Chondrocyte (in vitro differentiated cells): ENCODE data around the gene MAFG. TPM values are rescaled to one million over a fixed set of nuclear protein-coding genes. Genes with fewer than 3 reads are reported as not detected.
A peak's percentile ranks its signal among the peaks of the same experiment; 100 is the strongest.
"Not testable (repeated sequence)": the region's sequence is repeated elsewhere in the genome, so short reads cannot be mapped to it uniquely, and the experiment has no call there.

Experiments used
- DNase-seq: peaks from one replicate; pipeline ENCODE4 v3.0.0; 2021; ENCODE audit warnings: mixed read lengths, low spot score
- H3K27ac Mint-ChIP-seq: one replicate; pipeline ENCODE4 v1.8.0; 2021; ENCODE audit warnings: mild to moderate bottlenecking, moderate library complexity, mixed read lengths; ENCODE audit not compliant: unreplicated experiment
- H3K27me3 Mint-ChIP-seq: 2 replicates; pipeline ENCODE4 v1.8.0; 2021; ENCODE audit warnings: low read depth, mixed read lengths
- H3K36me3 Mint-ChIP-seq: 2 replicates; pipeline ENCODE4 v1.8.0; 2021; ENCODE audit warnings: low read depth, mixed read lengths
- H3K4me1 Mint-ChIP-seq: 2 replicates; pipeline ENCODE4 v1.8.0; 2021; ENCODE audit warnings: low read depth, mild to moderate bottlenecking, mixed read lengths
- H3K4me3 Mint-ChIP-seq: one replicate; pipeline ENCODE4 v1.8.0; 2021; ENCODE audit warnings: mild to moderate bottlenecking, moderate library complexity, mixed read lengths; ENCODE audit not compliant: unreplicated experiment
- H3K9me3 Mint-ChIP-seq: 2 replicates; pipeline ENCODE4 v1.8.0; 2021; ENCODE audit warnings: low read depth, mixed read lengths
- CTCF ChIP-seq: fragments of 200-600 bp; sonication (generic); IDR thresholded peaks from 2 replicates; pipeline ENCODE4 v1.5.0; 2021; ENCODE audit warnings: antibody characterized with exemption, mild to moderate bottlenecking, moderate library complexity
- total RNA-seq: library from RNA; stranded (reverse); gene quantifications from 3 replicates; pipeline ENCODE4 v1.2.1, GENCODE V29; 2021

Gene MAFG
- total RNA-seq, 1 donor from 2014 or later = 38.1 TPM

- H3K36me3 Mint-ChIP-seq = peaks cover 8% of the 10 kb centered on the region
- no peak overlapping the region for H3K4me3 Mint-ChIP-seq
- H3K27me3 Mint-ChIP-seq = no peaks in the 10 kb centered on the region
- no peak for TF ChIP-seq CTCF
- no peak for DNase-seq
- H3K27ac Mint-ChIP-seq = peak overlapping the region; percentile 49
- no peaks in the 10 kb centered on the region for H3K9me3 Mint-ChIP-seq
- peaks cover 50% of the 10 kb centered on the region for H3K4me1 Mint-ChIP-seq
Measured at GRCh38 chr17:81921996-81922565, 5.5 kb downstream of the MAFG start.

- no peaks in the 10 kb centered on the region for H3K27me3 Mint-ChIP-seq
- no peak overlapping the region for H3K27ac Mint-ChIP-seq
- no peak overlapping the region for H3K4me3 Mint-ChIP-seq
- no peak for DNase-seq
- peaks cover 56% of the 10 kb centered on the region for H3K4me1 Mint-ChIP-seq
- H3K36me3 Mint-ChIP-seq = peaks cover 8% of the 10 kb centered on the region
- H3K9me3 Mint-ChIP-seq = no peaks in the 10 kb centered on the region
- TF ChIP-seq CTCF = no peak
Measured at GRCh38 chr17:81921537-81921862, 6.0 kb downstream of the MAFG start.

GRCh38 chr17:81920612-81921536, 6.7 kb downstream of the MAFG start:
- H3K27ac Mint-ChIP-seq = no peak overlapping the region
- peaks cover 8% of the 10 kb centered on the region for H3K36me3 Mint-ChIP-seq
- DNase-seq = no peak

GRCh38 chr17:81918832-81919545, 8.5 kb downstream of the MAFG start:
- TF ChIP-seq CTCF = no peak
- no peak overlapping the region for H3K4me3 Mint-ChIP-seq
- H3K36me3 Mint-ChIP-seq = peaks cover 13% of the 10 kb centered on the region
- H3K27me3 Mint-ChIP-seq = no peaks in the 10 kb centered on the region
- peak overlapping the region; percentile 68 for H3K27ac Mint-ChIP-seq
- H3K9me3 Mint-ChIP-seq = no peaks in the 10 kb centered on the region
- DNase-seq = no peak
- peaks cover 42% of the 10 kb centered on the region for H3K4me1 Mint-ChIP-seq

More at GRCh38 chr17:81920612-81921536, 6.7 kb downstream of the MAFG start:
- no peak for TF ChIP-seq CTCF
- no peaks in the 10 kb centered on the region for H3K9me3 Mint-ChIP-seq
- H3K27me3 Mint-ChIP-seq = no peaks in the 10 kb centered on the region
- no peak overlapping the region for H3K4me3 Mint-ChIP-seq
- H3K4me1 Mint-ChIP-seq = peaks cover 54% of the 10 kb centered on the region

- Mint-ChIP-seq H3K4me3 (peak overlapping the region; percentile 77), H3K36me3 (peaks cover 13% of the 10 kb centered on the region), H3K27ac (peak overlapping the region; percentile 84), H3K4me1 (peaks cover 37% of the 10 kb centered on the region)
- not testable (repeated sequence) for H3K27me3 Mint-ChIP-seq, DNase-seq, H3K9me3 Mint-ChIP-seq
- peak; percentile 53 for TF ChIP-seq CTCF
Measured at GRCh38 chr17:81918333-81918669, 9.2 kb downstream of the MAFG start.
